Upper lobe of right lung (tissue), 1 donor: ENCODE measurements around the gene NME3. TPM values are rescaled to one million over a fixed set of nuclear protein-coding genes. Genes with fewer than 3 reads are reported as not detected.

Experiments
- ATAC-seq: fragments of 200-7000 bp; cut with Tn5 transposase; one replicate; pipeline ENCODE4 v1.9.1; 2020; ENCODE audit warnings: mild to moderate bottlenecking, moderate library complexity
- DNase-seq: peaks from one replicate; pipeline ENCODE4 v3.0.0-alpha.2; 2020
- H3K27ac ChIP-seq: fragments of 200-600 bp; one replicate; pipeline ENCODE4 v1.8.0; 2022
- H3K27me3 ChIP-seq: fragments of 200-600 bp; one replicate; pipeline ENCODE4 v1.8.0; 2022; ENCODE audit warnings: mild to moderate bottlenecking
- H3K36me3 ChIP-seq: fragments of 200-600 bp; one replicate; pipeline ENCODE4 v1.8.0; 2022
- H3K4me1 ChIP-seq: fragments of 200-600 bp; one replicate; pipeline ENCODE4 v1.8.0; 2022
- H3K4me3 ChIP-seq: fragments of 200-600 bp; one replicate; pipeline ENCODE4 v1.8.0; 2022; ENCODE audit warnings: mild to moderate bottlenecking
- H3K9me3 ChIP-seq: fragments of 200-600 bp; one replicate; pipeline ENCODE4 v1.8.0; 2022
- CTCF ChIP-seq: fragments of 200-600 bp; IDR thresholded peaks from one replicate; pipeline ENCODE4 v1.8.0; 2022; ENCODE audit warnings: antibody characterized with exemption
- intact Hi-C: fragments of 100-400 bp; cut with DNase I; formaldehyde crosslinking; loops from one replicate; pipeline ENCODE4 v1.11.0; 2022
- total RNA-seq: library from RNA; stranded (reverse); fragmentation: NEBNext Ultra II Directional; extraction: Animal tissue kit (Norgen Biotek cat#: 25700); gene quantifications from one replicate; pipeline ENCODE4 v1.2.1, GENCODE V29; 2021
- donor health status: DM: no; HTN: yes; CAD: no; lungs with severe emphysema.

Gene NME3
- total RNA-seq, 1 donor from 2014 or later: 67.2 TPM

- Histone ChIP-seq H3K4me3 (no peak overlapping the region), H3K36me3 (peaks cover 29% of the 10 kb centered on the region), H3K27me3 (no peaks in the 10 kb centered on the region), H3K27ac (no peak overlapping the region), H3K4me1 (peaks cover 10% of the 10 kb centered on the region), H3K9me3 (no peaks in the 10 kb centered on the region)
- intact Hi-C loops: no loop called here
- DNase-seq (peak; percentile 63), ATAC-seq (no peak)
- no peak for TF ChIP-seq CTCF
Measured at GRCh38 chr16:1786242-1787055, 15.1 kb upstream of the NME3 start.

- Histone ChIP-seq H3K4me1 (peaks cover 16% of the 10 kb centered on the region), H3K9me3 (no peaks in the 10 kb centered on the region), H3K4me3 (no peak overlapping the region), H3K36me3 (peaks cover 29% of the 10 kb centered on the region), H3K27me3 (no peaks in the 10 kb centered on the region), H3K27ac (no peak overlapping the region)
- intact Hi-C loops: no loop called here
- ATAC-seq (no peak), DNase-seq (peak; percentile 54)
- TF ChIP-seq CTCF: no peak
Measured at GRCh38 chr16:1785846-1786170, 14.5 kb upstream of the NME3 start.

GRCh38 chr16:1784977-1785845 lies 13.9 kb upstream of the NME3 start:
- H3K4me3 ChIP-seq: no peak overlapping the region
- DNase-seq (no peak), ATAC-seq (no peak)
- H3K36me3 ChIP-seq: peaks cover 31% of the 10 kb centered on the region
- peaks cover 17% of the 10 kb centered on the region for H3K4me1 ChIP-seq
- no peak overlapping the region for H3K27ac ChIP-seq
- intact Hi-C loops: no loop called here
- H3K9me3 ChIP-seq: no peaks in the 10 kb centered on the region
- TF ChIP-seq CTCF: no peak
- no peaks in the 10 kb centered on the region for H3K27me3 ChIP-seq

- DNase-seq (peak; percentile 100), ATAC-seq (peak; percentile 94)
- H3K4me3 ChIP-seq: peak within 1 kb of the TSS; percentile 85
- no peak for TF ChIP-seq CTCF
- H3K27me3 ChIP-seq: no peaks in the 10 kb centered on the region
- peaks cover 17% of the 10 kb centered on the region for H3K4me1 ChIP-seq
- intact Hi-C loops: no loop called here
- no peaks in the 10 kb centered on the region for H3K9me3 ChIP-seq
- H3K36me3 ChIP-seq: peaks cover 29% of the 10 kb centered on the region
- H3K27ac ChIP-seq: peak within 1 kb of the TSS; percentile 85
Measured at GRCh38 chr16:1782408-1783264, 11.3 kb upstream of the NME3 start, which contains the start of the genes NUBP2 and SPSB3. Gene NUBP2 (plus strand): TSS chr16:1782960. CDS start chr16:1783021, 61 bp downstream. Gene SPSB3 (minus strand): TSS chr16:1782571. CDS start chr16:1781483, 1,088 bp downstream.

- Histone ChIP-seq H3K27me3 (no peaks in the 10 kb centered on the region), H3K4me3 (peak overlapping the region; percentile 80), H3K4me1 (peaks cover 17% of the 10 kb centered on the region), H3K9me3 (no peaks in the 10 kb centered on the region), H3K36me3 (peaks cover 29% of the 10 kb centered on the region), H3K27ac (peak overlapping the region; percentile 85)
- intact Hi-C loops: no loop called here
- DNase-seq: no peak
- peak; percentile 21 for ATAC-seq
- no peak for TF ChIP-seq CTCF
Measured at GRCh38 chr16:1781758-1782407, 10.5 kb upstream of the NME3 start.
